Subcutaneous adipose tissue (tissue), 4 donors: ENCODE results near the gene TTLL11. TPM values are rescaled to one million over a fixed set of nuclear protein-coding genes. Genes with fewer than 3 reads are reported as not detected.

ENCODE experiments used
- total RNA-seq, 4 donors: library from RNA; depleted of rRNA; stranded (reverse); fragments of >200 nt; gene quantifications; one replicate each; pipeline ENCODE4 v1.1.0, GENCODE V29; 2016
- TF ChIP-seq, protein P1 (sequence below): fragments of 450-650 bp; IDR thresholded peaks from one replicate; pipeline ENCODE4 v1.5.1; 2016; ENCODE audit warnings: low read depth, mild to moderate bottlenecking, control low read depth, antibody characterized with exemption, moderate library complexity

Gene TTLL11
- total RNA-seq, 4 donors from 2014 or later = 4.4 to 8.7 (median 6.4) TPM

- TF ChIP-seq, protein P1, sequence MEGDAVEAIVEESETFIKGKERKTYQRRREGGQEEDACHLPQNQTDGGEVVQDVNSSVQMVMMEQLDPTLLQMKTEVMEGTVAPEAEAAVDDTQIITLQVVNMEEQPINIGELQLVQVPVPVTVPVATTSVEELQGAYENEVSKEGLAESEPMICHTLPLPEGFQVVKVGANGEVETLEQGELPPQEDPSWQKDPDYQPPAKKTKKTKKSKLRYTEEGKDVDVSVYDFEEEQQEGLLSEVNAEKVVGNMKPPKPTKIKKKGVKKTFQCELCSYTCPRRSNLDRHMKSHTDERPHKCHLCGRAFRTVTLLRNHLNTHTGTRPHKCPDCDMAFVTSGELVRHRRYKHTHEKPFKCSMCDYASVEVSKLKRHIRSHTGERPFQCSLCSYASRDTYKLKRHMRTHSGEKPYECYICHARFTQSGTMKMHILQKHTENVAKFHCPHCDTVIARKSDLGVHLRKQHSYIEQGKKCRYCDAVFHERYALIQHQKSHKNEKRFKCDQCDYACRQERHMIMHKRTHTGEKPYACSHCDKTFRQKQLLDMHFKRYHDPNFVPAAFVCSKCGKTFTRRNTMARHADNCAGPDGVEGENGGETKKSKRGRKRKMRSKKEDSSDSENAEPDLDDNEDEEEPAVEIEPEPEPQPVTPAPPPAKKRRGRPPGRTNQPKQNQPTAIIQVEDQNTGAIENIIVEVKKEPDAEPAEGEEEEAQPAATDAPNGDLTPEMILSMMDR = no peak
Observed at GRCh38 chr9:122124048-122124447, 30.9 kb upstream of the TTLL11 start.

DNA sequence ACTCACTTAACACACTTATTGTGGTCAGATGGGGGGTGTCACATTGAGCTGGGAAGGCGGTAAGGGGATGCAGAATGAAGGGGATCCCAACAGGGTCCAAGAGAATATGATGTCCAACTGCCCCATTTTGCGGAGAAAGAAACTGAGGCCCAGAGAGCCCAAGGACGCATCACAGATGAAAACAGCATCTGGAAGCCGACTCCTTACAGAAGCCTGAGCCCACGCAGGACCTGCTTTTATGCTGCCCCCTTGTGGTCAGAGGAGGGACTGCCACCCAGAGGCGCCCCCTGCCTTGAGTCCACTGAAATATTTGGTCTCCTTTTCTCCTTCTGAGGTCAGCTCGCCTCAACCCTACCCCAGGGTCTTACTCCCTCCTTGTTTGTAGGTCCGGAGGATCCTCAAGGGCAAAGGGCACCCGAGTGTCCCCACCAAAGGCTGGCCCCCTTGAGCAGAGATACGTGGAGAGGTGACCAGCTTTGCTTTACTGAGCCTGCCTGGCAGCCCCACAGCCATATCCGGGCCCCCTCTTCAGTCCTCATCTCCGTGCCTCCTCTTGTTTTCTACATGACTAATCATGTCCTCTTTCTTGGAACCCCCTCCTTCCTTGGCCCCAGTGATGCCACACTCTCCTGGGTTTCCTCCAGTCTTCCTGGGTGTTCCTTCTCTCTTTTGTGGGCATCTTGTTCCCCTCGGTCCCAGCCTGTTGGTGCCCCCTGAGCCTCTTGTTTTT lies 30.0 kb upstream of the TTLL11 start:
- TF ChIP-seq, protein P1 = no peak

DNA sequence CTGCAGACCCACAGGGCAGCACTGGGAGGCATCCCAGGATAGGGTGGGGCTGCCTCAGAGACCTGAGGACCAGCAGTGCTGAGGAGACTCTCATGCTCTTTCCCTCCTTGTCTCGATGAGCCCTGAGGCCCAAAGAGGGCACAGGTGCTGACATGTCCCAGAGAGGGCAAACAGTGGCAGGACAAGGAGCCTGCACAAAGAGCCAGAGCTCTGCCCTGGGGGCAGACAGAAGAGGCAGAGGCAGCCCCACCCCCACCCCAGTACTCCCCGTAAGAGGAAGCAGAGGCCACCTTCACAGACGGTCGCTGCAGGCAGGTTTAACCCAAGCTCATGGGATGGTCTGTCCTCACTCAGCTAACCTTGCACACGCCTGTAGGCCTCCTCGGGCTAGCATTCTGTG lies 29.4 kb upstream of the TTLL11 start:
- TF ChIP-seq, protein P1 = no peak

GRCh38 chr9:122121931-122122330 lies 28.8 kb upstream of the TTLL11 start:
- TF ChIP-seq, protein P1 = no peak

DNA sequence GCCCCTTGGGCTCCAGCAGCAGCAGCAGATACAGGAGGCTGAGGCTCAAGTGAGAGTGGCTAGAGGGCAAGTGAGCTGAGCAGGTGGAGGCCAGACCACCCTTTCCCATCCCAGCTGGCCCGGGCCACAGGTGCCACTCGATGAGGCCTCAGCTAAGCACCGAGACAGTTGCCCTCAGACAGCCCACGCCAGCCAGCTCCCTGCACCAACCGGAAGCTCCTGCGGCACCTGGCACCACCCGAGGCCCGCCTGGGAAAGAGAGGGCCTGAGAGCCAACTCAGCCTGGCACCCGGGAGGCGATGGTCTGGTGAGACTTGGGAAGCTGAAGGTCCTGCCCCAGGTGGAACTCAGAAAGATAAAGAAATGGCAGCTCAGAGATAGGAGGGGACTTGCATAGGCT lies 28.3 kb upstream of the TTLL11 start:
- TF ChIP-seq, protein P1 = no peak

GRCh38 chr9:122120316-122121071 lies 27.4 kb upstream of the TTLL11 start:
- TF ChIP-seq, protein P1 = no peak

DNA sequence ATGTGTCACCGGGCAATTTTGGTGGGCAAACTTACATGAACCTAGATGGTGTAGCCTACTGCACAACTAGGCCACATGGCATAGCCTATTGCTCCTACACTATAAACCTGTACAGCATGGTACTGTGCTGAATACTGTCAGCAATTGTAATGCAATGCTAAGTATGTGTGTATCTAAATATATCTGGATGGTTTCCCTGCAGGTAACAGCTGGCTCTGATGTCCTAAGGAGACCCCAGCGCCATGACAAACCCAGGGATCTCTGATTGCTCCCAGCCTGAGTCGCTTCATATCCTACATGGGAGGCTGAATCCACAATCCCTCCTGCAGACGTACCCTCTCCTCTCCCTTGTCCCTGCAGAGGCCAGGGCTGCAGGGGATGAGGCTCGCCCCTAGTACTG lies 26.6 kb upstream of the TTLL11 start:
- TF ChIP-seq, protein P1 = no peak
